Daoy (cell line): ENCODE data around the gene ARID1B. TPM values are rescaled to one million over a fixed set of nuclear protein-coding genes. Genes with fewer than 3 reads are reported as not detected.

Experiments
- DNase-seq: peaks from one replicate; pipeline ENCODE4 v3.0.0-alpha.2; 2015; ENCODE audit warnings: low read depth
- total RNA-seq: library from RNA; depleted of rRNA; stranded (reverse); fragments of >200 nt; shearing (Covaris generic); gene quantifications from 2 replicates; pipeline ENCODE4 v1.2.3, GENCODE V29; 2014

The ARID1B gene
- total RNA-seq, 1 experiment from 2014 or later = 16.3 TPM

DNA sequence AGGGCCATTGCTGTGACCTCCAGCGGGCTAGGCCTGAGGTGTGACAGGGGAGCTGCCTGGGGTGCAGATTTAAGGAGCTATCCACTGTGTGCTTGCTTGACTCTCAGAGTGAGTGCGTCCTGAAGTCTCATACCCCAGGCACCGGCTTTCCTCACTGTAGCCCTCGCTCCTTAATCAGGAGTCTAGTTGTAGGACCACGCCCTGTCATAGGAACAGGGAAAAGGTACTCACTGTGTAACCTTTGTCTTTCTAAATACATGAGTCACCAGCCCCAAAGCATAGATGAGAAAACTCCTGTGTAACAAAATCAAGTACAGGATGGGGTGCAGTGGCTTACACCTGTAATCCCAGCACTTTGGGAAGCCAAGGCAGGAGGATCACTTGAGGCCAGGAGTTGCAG is 404.5 kb downstream of the ARID1B start:
- no peak for DNase-seq

DNA sequence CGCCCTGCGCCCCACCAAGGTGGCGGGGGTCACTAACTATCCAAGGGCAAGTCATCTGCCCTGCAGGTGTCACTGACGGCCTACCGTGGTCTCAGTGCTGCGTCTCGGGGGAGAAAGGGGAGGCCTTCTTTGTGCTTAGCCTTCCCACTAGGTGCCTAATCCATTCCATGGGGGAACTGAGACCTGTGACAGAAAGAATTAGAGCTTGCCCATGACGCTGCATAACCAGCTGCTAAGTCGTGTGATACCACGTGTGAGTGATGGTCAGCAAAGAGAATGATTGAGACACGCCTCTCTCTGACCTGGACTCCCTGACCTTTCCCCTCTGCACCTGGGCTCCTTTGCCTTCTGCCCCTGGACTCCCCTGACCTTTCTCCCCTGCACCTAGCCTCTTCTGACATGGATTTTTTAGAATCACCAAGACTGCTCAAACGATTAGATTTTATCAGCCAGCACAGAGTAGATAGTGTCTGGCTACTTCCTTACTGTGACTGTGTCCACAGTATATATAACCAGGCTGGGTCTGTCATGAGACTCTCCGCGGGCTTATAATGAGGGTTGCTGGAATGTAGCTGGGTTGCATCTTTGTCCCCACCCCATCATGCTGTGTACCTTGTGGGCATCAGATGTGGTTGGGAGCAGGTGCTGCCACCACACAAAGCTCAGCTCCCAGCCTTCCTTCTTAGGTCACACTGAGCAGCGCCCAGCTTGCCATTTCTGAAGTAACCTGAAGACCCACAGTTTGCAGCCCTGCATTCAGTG is 405.5 kb downstream of the ARID1B start:
- no peak for DNase-seq

DNA sequence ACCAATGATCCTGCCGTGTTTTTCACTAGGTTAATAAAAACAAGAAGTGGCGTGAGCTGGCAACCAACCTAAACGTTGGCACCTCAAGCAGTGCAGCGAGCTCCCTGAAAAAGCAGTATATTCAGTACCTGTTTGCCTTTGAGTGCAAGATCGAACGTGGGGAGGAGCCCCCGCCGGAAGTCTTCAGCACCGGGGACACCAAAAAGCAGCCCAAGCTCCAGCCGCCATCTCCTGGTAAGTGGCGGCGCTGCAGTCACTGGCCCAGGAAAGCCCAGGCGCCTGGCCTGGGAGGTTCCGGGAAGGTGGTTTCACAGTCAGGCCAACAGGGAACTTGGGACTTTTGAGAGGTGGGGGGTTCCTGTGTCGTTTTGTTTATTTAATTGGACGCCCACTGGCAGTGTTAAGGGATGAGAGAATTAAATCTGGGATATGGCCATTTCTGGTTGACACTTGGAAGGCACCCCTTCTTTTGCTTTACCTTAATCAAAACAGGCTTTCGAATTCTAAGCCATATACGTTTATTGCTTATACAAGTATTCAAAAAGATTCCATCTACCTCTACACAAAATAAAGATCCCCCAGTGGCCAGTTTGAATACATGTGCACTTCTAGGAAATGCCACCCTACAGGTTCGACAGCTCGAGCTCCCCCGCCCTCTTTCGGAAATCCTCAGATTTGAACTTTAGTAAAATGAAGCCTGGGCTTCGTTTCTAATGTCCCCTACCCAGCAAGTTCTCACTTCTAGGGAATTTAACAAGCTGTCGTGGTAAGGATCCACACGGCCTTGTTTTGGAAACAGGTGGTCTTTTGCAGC is 407.2 kb downstream of the ARID1B start:
- peak; percentile 78 for DNase-seq

DNA sequence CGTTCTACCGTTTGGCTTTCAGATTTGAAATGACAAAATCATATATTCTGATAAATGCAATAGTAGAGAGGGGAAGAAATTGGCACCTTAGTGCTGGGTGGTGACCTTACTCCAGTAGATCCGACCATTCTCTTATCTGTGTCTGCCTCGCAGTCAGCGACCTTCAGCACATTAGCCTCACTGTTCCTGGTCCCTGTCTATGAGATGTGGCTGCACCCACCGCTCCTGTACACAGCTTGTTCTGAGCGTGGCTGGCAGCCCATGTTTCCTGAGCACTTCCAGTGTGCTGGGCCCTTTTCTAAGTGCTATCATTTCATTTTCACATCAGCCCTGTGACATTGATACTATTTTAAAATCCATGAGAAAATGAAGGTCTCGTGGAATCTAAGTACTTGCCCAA is 408.0 kb downstream of the ARID1B start:
- no peak for DNase-seq

DNA sequence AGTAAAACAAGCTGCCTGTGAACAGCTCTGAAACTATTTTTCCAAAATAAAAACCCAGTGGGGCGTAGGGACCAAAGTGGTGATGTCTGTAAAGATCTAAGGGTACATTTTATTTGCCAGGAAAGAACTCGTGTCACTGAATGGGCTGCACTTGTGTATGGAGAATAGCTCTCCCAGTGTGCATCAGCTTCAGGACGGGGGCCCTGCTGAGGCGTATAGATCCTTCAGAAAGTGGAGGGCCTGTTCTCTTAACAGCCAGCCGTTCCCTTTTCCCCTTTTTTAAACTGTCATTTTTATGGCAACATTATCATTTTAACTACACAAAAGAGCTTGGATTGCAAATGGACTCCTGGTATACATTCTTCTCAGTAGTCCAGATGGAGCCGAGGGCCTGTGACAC is 408.8 kb downstream of the ARID1B start:
- no peak for DNase-seq

DNA sequence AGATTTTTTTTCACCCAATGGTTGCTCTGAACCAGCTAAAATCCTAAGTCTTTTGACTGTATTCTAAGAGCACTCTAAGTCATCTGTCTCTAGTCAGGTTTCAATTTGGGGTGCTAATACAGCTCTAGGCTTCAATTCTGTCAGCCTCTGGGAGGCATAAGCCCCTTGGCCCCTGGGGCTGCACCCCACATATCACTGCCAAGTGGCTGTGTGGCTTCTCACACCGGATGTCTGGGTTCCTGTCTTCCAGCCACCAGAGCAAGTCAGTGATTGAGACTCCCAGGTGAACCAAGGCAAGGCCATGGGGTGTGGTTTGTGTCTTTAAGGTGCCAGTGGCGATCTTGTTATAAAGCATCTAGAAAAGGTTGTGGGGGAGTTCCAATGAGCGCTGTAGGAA is 409.6 kb downstream of the ARID1B start:
- no peak for DNase-seq

DNA sequence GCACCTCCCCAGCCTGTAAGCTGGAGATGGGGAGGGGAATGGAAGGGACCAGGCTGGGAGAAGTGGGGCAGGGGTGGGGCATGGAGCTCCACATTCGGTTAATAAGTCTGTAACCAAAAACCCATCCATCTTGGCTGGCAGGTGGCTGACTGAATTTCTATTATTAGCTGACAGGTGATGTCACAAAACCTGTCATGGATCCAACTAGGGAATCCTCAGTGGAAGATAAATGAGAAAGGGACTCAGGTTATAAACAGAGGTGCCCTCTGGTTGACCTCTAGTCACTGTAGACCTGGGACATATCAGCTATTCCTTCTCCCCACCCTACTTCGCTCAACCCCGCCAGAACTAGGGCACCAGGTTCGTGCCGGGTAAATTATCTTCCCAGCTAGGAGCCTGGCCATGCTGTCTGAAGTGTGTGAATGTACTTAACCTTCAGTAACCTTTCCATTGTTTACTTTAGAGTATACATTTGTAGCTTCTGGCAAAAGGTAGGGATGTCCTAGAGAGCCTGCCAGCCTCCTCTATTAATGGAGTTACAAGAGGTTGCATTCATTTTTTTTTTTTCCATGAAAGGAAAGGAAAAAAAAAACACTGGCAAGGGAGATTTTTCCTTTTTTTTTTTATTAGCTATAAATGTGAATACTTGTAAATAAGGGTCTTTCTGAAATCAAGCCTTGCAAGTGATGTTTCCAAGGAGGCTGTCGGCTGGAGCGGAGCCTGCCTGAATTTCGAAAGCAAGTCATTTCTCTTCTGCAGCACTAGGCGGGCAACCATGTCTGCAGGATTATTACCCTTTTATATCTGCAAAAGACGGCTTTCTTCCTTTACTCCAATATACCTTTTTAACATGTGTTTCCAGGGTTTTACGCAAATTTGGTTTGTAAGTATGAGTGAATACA is 410.3 kb downstream of the ARID1B start:
- no peak for DNase-seq

DNA sequence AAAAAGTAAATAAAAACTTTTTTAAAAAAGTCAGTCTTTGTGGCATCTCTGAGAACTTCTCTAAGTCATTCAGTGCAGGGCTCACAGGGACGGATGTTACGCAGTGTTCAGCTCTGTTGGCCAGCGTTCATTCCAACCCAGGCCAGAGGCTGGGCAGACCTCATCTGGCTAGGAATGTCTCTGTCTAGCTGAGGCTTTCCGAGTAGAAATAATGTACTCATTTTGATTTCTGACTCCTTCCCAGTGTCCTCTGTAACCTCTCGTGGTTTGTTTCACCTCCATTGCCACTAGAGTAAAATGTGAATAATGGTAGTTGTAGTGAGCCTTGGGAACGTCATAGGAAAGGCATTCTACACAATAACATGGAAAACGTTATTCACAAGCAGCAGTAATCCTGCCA is 411.0 kb downstream of the ARID1B start:
- DNase-seq = no peak

DNA sequence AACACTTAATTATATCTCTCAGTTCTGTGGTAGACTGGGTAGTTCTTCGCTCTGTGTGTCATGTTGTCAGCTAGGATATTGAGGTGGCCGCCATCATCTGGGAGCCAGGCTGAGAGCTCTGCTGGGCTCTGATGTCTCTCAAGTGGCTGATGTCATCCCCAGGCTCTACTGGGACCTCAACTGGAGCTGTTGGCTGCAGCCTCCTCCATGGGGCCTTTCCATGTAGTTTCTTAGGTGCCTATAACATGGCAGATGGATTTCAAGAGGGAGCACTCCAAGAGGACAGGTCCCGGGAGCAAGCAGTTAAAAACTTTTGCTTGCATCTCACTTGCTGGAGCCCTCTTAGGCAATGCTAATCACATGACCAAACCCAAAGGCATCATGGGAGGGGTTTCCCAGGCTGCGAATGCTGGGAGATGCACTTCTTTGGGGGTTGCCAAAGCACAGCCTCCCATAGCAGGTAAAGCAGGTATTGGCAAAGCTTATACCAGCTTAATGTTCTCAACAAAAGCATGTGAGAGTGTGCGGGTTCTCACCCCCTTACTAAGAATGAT is 416.3 kb downstream of the ARID1B start:
- DNase-seq = no peak

DNA sequence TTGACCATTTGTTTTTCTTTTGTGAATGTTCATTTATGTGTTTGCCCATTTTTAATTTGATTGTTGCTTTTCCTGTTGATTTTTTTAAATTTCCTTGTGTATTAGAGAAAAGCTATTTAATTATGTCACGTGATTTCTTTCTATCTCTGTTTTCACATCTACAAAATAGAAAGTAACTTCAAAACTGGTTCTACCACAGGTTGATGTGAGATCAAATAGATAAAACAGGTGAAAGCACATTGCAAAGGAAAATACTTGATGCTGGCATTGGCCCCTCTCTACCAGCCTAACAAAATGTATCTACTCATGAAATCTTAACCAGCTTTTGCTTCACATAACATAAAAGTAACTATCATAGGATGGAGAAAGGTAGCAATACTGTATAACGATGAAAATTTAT is 416.9 kb downstream of the ARID1B start:
- DNase-seq = no peak

DNA sequence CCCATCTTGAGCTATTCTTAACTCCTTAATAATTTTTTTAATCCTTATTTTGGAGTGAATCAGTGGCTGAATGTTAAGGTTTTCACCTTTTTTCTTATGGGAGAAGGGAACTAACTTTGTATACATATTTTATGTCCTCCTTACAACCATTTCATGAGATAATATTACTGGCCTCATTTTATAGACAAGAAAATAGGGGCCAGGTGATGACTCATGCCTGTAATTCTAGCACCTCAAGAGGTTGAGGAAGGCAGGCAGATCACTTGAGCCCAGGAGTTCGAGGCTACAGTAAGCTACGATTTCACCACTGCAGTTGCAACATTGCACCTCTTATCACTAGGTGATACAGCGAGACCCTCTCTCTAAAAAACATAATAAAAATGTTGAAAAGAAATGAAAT is 417.5 kb downstream of the ARID1B start:
- DNase-seq = peak; percentile 39

DNA sequence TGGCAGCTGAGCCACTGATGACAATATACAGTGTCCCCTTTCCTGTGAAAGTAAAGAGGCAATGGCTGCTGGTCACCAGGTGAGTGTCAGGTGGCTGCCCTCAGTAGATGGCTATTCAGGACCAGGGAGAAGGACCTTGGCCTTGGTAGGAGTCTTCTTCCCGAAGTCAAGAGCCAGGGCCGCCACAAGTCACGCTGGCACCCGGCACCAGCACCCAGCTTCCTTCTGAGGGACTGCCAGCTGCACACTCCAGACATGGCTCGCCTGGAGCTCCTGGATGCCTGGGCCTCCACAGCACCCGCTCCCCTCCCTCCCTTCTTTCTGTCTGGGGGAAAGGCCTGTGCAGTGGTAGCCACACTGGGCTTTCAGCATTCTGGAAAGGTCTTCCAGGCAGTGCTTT is 419.2 kb downstream of the ARID1B start:
- no peak for DNase-seq

DNA sequence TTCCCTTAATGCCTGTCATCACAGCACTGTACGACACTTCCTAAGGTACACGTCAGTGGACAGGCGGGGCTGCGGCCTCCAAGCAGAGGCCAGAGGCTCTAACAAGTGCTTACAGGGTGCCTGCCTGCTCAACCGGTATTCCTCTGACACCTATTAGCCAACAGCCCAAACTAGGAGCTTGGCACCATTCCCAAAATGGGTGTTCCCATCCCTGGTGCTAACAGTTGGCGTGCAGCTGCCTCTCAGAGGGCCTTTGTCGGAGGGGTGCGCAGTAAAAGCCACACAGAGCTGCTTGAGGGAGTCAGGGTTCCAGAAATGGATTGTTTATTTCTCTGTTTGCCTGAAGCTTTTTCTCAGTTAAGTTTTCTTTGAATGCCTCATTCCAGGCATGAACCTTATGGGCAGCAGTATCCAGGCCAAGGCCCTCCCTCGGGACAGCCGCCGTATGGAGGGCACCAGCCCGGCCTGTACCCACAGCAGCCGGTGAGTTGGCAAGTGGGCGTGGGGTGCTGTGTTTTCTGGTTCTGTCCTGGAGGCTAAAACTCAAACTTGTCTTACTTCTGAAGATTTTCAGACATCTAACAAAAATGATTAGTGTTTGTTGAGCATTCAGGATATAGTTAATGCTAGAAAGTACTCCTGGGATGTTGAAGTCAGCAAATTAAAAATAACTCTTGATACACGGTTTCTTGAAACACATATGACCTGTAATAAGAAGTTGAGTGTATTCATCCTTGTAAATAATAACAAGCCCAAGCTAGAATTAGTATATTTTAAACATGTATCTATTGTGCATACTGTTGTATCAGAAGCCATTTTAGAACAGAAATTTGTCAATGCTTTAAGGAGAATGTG is 421.5 kb downstream of the ARID1B start:
- DNase-seq = no peak

DNA sequence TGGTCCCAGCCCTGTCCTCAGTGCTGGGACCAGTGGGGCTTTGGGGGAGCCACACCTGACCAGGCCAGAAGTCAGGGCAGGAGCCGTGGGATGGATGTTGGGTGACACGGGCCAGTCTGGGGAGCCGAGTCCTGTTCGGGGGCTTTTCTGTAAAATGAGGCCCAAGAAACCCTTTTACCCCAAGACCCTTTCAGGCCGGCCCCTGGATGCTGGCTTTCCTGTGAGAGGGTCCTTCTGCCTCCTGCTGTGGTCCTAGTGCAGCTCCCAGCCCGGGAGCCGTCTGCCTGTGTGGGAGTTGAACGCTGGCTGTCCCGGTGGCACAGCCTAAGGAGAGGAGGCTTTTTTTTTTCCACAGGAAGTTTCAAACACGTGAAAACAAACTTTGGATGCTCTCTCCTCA is 422.9 kb downstream of the ARID1B start:
- DNase-seq = no peak

DNA sequence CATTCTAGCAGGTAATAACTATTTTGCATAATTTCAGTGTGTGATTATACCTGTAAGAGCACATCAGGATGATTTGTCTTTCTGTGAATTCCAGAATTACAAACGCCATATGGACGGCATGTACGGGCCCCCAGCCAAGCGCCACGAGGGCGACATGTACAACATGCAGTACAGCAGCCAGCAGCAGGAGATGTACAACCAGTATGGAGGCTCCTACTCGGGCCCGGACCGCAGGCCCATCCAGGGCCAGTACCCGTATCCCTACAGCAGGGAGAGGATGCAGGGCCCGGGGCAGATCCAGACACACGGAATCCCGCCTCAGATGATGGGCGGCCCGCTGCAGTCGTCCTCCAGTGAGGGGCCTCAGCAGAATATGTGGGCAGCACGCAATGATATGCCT is 423.4 kb downstream of the ARID1B start:
- no peak for DNase-seq

DNA sequence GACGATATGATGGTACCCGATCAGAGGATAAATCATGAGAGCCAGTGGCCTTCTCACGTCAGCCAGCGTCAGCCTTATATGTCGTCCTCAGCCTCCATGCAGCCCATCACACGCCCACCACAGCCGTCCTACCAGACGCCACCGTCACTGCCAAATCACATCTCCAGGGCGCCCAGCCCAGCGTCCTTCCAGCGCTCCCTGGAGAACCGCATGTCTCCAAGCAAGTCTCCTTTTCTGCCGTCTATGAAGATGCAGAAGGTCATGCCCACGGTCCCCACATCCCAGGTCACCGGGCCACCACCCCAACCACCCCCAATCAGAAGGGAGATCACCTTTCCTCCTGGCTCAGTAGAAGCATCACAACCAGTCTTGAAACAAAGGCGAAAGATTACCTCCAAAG is 423.9 kb downstream of the ARID1B start:
- DNase-seq = no peak

DNA sequence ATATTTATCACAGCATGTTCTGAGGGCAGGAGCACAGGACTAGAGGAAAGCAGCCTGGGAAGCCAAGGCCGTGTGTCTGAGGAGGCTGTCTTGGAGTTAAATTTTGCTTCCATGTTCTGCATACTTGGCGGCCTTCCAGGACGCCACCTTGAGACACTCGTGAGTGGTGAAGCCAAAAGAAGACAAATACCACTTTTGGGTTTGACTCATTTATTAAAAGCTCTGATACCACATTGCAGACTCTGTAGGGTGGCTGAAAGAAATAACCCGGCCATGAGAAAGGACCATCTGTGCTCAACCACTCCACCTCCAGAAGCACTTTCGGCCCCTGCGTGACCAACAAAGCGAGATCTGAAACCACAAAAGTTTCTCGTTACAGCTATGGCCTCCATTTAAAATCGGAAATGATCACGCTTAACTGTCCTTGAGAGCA is 426.1 kb downstream of the ARID1B start:
- DNase-seq = no peak

DNA sequence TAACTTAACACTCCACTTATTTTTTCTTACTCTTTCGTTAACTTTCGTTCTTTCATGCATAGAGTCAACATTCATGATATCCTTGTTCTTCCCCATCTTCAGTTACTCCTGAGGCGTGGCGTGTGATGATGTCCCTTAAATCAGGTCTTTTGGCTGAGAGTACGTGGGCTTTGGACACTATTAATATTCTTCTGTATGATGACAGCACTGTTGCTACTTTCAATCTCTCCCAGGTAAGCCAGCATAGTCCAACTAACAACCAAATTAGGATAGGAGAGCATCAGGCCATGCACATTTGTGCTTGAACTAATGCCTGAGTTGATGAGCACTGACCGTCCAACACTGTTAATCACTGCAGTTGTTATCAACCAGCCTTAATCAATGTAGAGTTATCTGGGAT is 426.6 kb downstream of the ARID1B start:
- no peak for DNase-seq

DNA sequence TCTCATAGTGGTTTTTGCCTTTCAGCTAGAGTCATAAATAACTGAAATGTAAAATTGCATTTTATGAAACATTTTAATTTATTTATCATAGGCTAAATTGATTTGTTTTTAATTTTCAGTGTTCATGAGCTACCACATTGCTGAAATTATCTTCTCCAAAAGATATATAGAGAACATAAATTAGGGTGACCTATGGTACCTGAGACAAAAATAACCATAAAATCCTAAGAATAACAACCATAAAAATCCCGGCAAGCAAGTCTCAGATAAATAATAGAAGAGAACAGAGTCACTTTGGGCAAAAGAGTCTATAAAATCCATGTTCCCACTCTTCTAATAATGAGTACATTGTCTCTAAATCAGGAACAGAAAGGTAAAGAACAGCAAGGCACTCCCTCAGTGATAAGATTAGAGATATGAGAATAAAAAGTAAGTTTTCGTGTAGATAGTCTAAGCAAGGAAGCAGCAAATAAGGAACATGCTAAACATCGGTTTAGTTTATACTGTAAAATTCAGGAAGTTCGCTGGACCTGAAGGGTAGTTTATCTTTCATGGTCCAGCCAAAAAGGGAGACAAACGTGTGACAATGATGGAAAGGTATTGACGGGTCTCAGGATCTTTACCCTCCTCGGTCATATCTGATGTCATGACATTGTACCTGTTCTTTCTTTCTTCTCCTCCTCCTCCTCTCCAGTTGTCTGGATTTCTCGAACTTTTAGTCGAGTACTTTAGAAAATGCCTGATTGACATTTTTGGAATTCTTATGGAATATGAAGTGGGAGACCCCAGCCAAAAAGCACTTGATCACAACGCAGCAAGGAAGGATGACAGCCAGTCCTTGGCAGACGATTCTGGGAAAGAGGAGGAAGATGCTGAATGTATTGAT is 428.5 kb downstream of the ARID1B start:
- no peak for DNase-seq

DNA sequence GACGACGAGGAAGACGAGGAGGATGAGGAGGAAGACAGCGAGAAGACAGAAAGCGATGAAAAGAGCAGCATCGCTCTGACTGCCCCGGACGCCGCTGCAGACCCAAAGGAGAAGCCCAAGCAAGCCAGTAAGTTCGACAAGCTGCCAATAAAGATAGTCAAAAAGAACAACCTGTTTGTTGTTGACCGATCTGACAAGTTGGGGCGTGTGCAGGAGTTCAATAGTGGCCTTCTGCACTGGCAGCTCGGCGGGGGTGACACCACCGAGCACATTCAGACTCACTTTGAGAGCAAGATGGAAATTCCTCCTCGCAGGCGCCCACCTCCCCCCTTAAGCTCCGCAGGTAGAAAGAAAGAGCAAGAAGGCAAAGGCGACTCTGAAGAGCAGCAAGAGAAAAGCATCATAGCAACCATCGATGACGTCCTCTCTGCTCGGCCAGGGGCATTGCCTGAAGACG is 429.2 kb downstream of the ARID1B start:
- no peak for DNase-seq
